ENCODE measurements around the gene CILP2. TPM values are rescaled to one million over a fixed set of nuclear protein-coding genes. Genes with fewer than 3 reads are reported as not detected.

Gene CILP2
- total and polyA plus RNA-seq, 2 of the 8 experiments (the other 6 are each of a cell fraction or from before 2014, with no cell fraction given) = 4.4 to 5.8 TPM

DNA sequence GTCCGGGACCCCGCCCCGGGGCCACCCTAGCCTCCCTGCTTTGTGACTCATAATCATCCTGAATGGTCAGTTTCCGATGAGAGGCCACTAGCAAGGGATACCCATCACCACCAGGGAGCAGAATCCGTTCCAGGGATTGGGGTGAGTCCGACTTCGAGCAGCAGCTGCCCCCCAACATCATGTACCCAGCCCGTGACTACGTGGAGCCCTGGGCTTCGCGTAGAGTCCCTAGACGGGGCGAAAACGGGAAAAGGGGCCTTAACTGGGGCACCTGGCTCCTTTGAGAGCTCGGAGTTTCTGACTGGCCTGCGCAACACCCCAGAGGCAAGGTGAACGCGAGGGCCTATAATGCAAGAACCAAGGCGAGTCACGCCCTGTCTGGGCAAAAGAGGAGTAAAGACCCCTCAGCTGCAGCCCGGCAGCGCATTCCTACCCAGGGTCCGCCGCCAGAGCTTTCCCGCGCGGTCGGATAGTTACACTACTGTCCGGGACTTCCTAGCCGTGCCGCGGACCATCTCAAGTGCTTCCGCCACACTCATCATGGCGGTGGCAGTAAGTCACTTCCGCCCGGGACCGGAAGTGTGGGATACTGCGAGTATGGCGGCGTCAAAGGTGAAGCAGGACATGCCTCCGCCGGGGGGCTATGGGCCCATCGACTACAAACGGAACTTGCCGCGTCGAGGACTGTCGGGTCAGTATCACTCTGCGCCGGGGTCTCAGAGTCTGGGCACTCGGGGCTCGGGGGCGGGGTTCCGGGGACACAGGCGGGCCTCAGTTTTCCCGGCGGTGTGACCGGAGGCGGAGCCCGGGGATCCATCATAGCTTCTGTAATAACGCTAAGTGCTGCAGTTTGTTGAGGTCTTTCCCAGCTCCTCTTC, 22.2 kb upstream of the CILP2 start, which contains the start of gene NDUFA13 (continued):
- peak; percentile 38 for TF ChIP-seq NANOG (IDR thresholded peaks at IDR 0.05; ENCODE audit: insufficient read depth, low read depth, low read length, poor library complexity, severe bottlenecking)

Data from H1 (cell line).